H1 (cell line): ENCODE results near the gene WNT3A. TPM values are rescaled to one million over a fixed set of nuclear protein-coding genes. Genes with fewer than 3 reads are reported as not detected.

ENCODE experiments used
- CTCF ChIA-PET: fragments of 300-600 bp; sonication (Branson Sonifier 250); formaldehyde crosslinking; loops from one replicate; lab custom pipeline; 2021; ENCODE audit not compliant: partially characterized antibody; lab: Charles Lee
- POLR2A ChIA-PET: fragments of 300-600 bp; sonication (Branson Sonifier 250); formaldehyde crosslinking; loops from one replicate; lab custom pipeline; 2021; ENCODE audit warnings: inconsistent platforms; ENCODE audit not compliant: partially characterized antibody; lab: Charles Lee
- DNase-seq, 2 experiments: peaks; one replicate each; pipeline versions ENCODE4 v3.0.0 to v3.0.0-alpha.2; 2010 to 2022; ENCODE audit warnings: low spot score in 2 of 2, low read depth in 1 of 2, mixed read lengths in 1 of 2
- FAIRE-seq: peaks from 2 replicates; lab custom pipeline; 2011; peaks lifted over from hg19 to GRCh38; lab: Jason Lieb, UNC
- H2AFZ ChIP-seq: 2 replicates; pipeline ENCODE4 v1.8.1; 2012; ENCODE audit warnings: low read length, inconsistent platforms
- H2AK5ac ChIP-seq: 2 replicates; pipeline ENCODE4 v1.6.1; 2013; ENCODE audit warnings: low read depth, low read length
- H2BK120ac ChIP-seq: replicated peaks from 2 replicates; pipeline ENCODE3; 2013; ENCODE audit warnings: low read depth, low read length, inconsistent platforms
- H2BK12ac ChIP-seq: 2 replicates; pipeline ENCODE4 v1.6.1; 2013; ENCODE audit warnings: low read depth, low read length
- H2BK15ac ChIP-seq: 2 replicates; pipeline ENCODE4 v1.6.1; 2013; ENCODE audit warnings: low read length
- H2BK20ac ChIP-seq: 2 replicates; pipeline ENCODE4 v1.6.1; 2013; ENCODE audit warnings: low read length
- H2BK5ac ChIP-seq: 2 replicates; pipeline ENCODE4 v1.6.1; 2013; ENCODE audit warnings: low read depth, low read length
- H3K14ac ChIP-seq: 2 replicates; pipeline ENCODE4 v1.6.1; 2013; ENCODE audit warnings: inconsistent platforms; ENCODE audit not compliant: insufficient read length
- H3K18ac ChIP-seq: 2 replicates; pipeline ENCODE4 v1.6.1; 2013; ENCODE audit warnings: low read length; ENCODE audit errors: extremely low read depth
- H3K23ac ChIP-seq: 2 replicates; pipeline ENCODE4 v1.6.1; 2013; ENCODE audit warnings: inconsistent platforms; ENCODE audit not compliant: insufficient read length
- H3K23me2 ChIP-seq: 2 replicates; pipeline ENCODE4 v1.6.1; 2013; ENCODE audit warnings: low read depth, low read length
- H3K27ac ChIP-seq: 2 replicates; pipeline ENCODE4 v1.6.1; 2011; ENCODE audit warnings: low read depth, low read length, inconsistent platforms
- H3K27me3 ChIP-seq, 4 experiments: replicated peaks in 1 of 4; 1 replicate in 1 of 4; 2 replicates in 3 of 4; pipeline versions ENCODE4 v1.6.1 to v1.8.1; 2011 to 2013; ENCODE audit warnings: low read length in 3 of 4, mild to moderate bottlenecking in 3 of 4, inconsistent platforms in 2 of 4, mixed read lengths in 2 of 4, moderate library complexity in 1 of 4; ENCODE audit not compliant: control insufficient read depth in 3 of 4, insufficient read depth in 3 of 4; ENCODE audit errors: extremely low read depth in 1 of 4
- H3K36me3 ChIP-seq, 4 experiments: 2 replicates each; pipeline versions ENCODE4 v1.6.1 to v1.8.1; 2011 to 2013; ENCODE audit warnings: mild to moderate bottlenecking in 4 of 4, low read length in 3 of 4, moderate library complexity in 2 of 4, control low read depth in 1 of 4, inconsistent platforms in 1 of 4; ENCODE audit not compliant: insufficient read depth in 4 of 4, control insufficient read depth in 2 of 4
- H3K4ac ChIP-seq: replicated peaks from 2 replicates; pipeline ENCODE3; 2013; ENCODE audit warnings: low read length, low read depth, mixed read lengths, inconsistent platforms; ENCODE audit not compliant: insufficient read length
- H3K4me1 ChIP-seq, 4 experiments: replicated peaks in 1 of 4; 1 replicate in 1 of 4; 2 replicates in 3 of 4; pipeline versions ENCODE4 v1.6.1 to v1.8.1; 2011 to 2013; ENCODE audit warnings: low read length in 3 of 4, inconsistent platforms in 2 of 4, mixed read lengths in 1 of 4; ENCODE audit not compliant: insufficient read depth in 4 of 4, control insufficient read depth in 3 of 4
- H3K4me2 ChIP-seq, 2 experiments: 2 replicates each; pipeline versions ENCODE4 v1.6.1 to v1.8.1; 2011 to 2013; ENCODE audit warnings: low read depth in 2 of 2, low read length in 2 of 2, control low read depth in 1 of 2, inconsistent platforms in 1 of 2, mild to moderate bottlenecking in 1 of 2; ENCODE audit not compliant: insufficient read depth in 1 of 2
- H3K4me3 ChIP-seq, 4 experiments: fragments of 200-600, 300-600 bp in 1 of 4; sonication (generic), shearing (Covaris generic), sonication (Bioruptor Twin) in 1 of 4; 2 replicates each; pipeline versions ENCODE4 v1.5.1 to v1.8.1; 2011 to 2016; ENCODE audit warnings: low read length in 4 of 4, low read depth in 3 of 4, control low read depth in 2 of 4, inconsistent platforms in 2 of 4, mild to moderate bottlenecking in 2 of 4, mixed read lengths in 1 of 4, moderate library complexity in 1 of 4; ENCODE audit not compliant: insufficient read depth in 2 of 4; ENCODE audit errors: extremely low read depth in 1 of 4
- H3K56ac ChIP-seq: replicated peaks from 2 replicates; pipeline ENCODE3; 2013; ENCODE audit warnings: low read depth, mild to moderate bottlenecking, mixed read lengths, low read length, inconsistent platforms; ENCODE audit not compliant: insufficient read length
- H3K79me1 ChIP-seq: 2 replicates; pipeline ENCODE4 v1.6.1; 2013; ENCODE audit warnings: low read depth, low read length, control low read depth
- H3K79me2 ChIP-seq, 2 experiments: 2 replicates each; pipeline versions ENCODE4 v1.6.1 to v1.8.1; 2012 to 2013; ENCODE audit warnings: low read length in 2 of 2, mild to moderate bottlenecking in 2 of 2, inconsistent platforms in 1 of 2; ENCODE audit not compliant: insufficient read depth in 2 of 2, control insufficient read depth in 1 of 2
- H3K9ac ChIP-seq, 4 experiments: replicated peaks in 1 of 4; 1 replicate in 1 of 4; 2 replicates in 3 of 4; pipeline versions ENCODE4 v1.6.1 to v1.8.1; 2011 to 2013; ENCODE audit warnings: low read depth in 3 of 4, low read length in 3 of 4, control low read depth in 2 of 4, mild to moderate bottlenecking in 2 of 4, moderate library complexity in 2 of 4, inconsistent platforms in 1 of 4; ENCODE audit errors: extremely low read depth in 1 of 4
- H3K9me3 ChIP-seq, 2 experiments: 2 replicates each; pipeline versions ENCODE4 v1.6.1 to v1.8.1; 2012 to 2013; ENCODE audit warnings: mild to moderate bottlenecking in 2 of 2, moderate library complexity in 2 of 2, control low read depth in 1 of 2, inconsistent platforms in 1 of 2, low read depth in 1 of 2, low read length in 1 of 2, mixed read lengths in 1 of 2; ENCODE audit not compliant: insufficient read depth in 2 of 2
- H4K20me1 ChIP-seq, 2 experiments: replicated peaks in 1 of 2; 2 replicates each; pipeline versions ENCODE3 to v1.8.1; 2011 to 2013; ENCODE audit warnings: inconsistent platforms in 2 of 2, low read length in 2 of 2, mild to moderate bottlenecking in 1 of 2; ENCODE audit not compliant: insufficient read depth in 2 of 2, control insufficient read depth in 1 of 2
- H4K5ac ChIP-seq: 2 replicates; pipeline ENCODE4 v1.6.1; 2013; ENCODE audit warnings: low read length, low read depth, mixed read lengths, inconsistent platforms; ENCODE audit not compliant: insufficient read length
- H4K8ac ChIP-seq: 2 replicates; pipeline ENCODE4 v1.8.0; 2013; ENCODE audit warnings: mild to moderate bottlenecking, moderate library complexity, low read length, inconsistent platforms; ENCODE audit not compliant: insufficient read depth; ENCODE audit errors: extremely low read depth
- H4K91ac ChIP-seq: replicated peaks from 2 replicates; pipeline ENCODE3; 2013; ENCODE audit warnings: low read length, mixed read lengths, inconsistent platforms; ENCODE audit not compliant: insufficient read length
- HDAC6 ChIP-seq: IDR thresholded peaks from one replicate; pipeline ENCODE4 v1.7.1; 2012; ENCODE audit warnings: low read depth, mild to moderate bottlenecking, inconsistent platforms, low read length, moderate library complexity
- POLR2AphosphoS5 ChIP-seq: IDR thresholded peaks from 2 replicates; pipeline ENCODE4 v1.6.1; 2011; ENCODE audit warnings: low read depth, low read length
- WGBS, 2 experiments: shearing (Covaris generic) in 1 of 2; methylation state at CpG; one replicate each; pipeline versions ENCODE4 v1.1.6 to v1.1.7; 2013 to 2015; ENCODE audit warnings: low lambda C conversion rate in 2 of 2, mixed read lengths in 2 of 2, inconsistent platforms in 1 of 2, low coverage in 1 of 2, missing lambda C conversion rate in 1 of 2; ENCODE audit not compliant: insufficient replicate concordance in 2 of 2, insufficient coverage in 1 of 2, insufficient read length in 1 of 2; ENCODE audit errors: extremely low coverage in 1 of 2, missing lambda C conversion rate in 1 of 2; 5-methylcytosine and 5-hydroxymethylcytosine counted together
- polyA plus RNA-seq, 7 experiments: library from polyadenylated mRNA; depleted of rRNA in 3 of 7; stranded (reverse) in 5 of 7; unstranded in 2 of 7; fragments of >200 nt in 5 of 7; fragments of 200-250 nt in 2 of 7; gene quantifications; 1 replicate in 5 of 7; 2 replicates in 1 of 7; 4 replicates in 1 of 7; pipeline versions ENCODE4 v1.2.1 to v1.2.3, GENCODE V29; 2011 to 2013; ENCODE audit warnings: missing spikeins in 2 of 7, mixed read lengths in 2 of 7
- total RNA-seq: library from RNA; stranded (reverse); fragmentation: NEBNext Ultra II Directional; extraction: Animal tissue kit (Norgen Biotek cat#: 25700); gene quantifications from 2 replicates; pipeline ENCODE4 v1.2.1, GENCODE V29; 2021

WNT3A gene
- total and polyA plus RNA-seq, 2 of the 8 experiments (the other 6 are each of a cell fraction or from before 2014, with no cell fraction given) = 0.08 to 0.19 TPM

- Histone ChIP-seq H3K9ac (no peak overlapping the region; a peak in 1 of 7 replicates), H4K8ac (no peak overlapping the region), H2BK120ac (no peak overlapping the region), H3K4me3 (no peak overlapping the region), H3K27me3 (no peaks in the 10 kb centered on the region), H3K79me2 (peaks cover 7 to 37% of the 10 kb centered on the region in 2 experiments; a peak in 3 of 4 replicates), H2AFZ (no peak overlapping the region), H3K27ac (no peak overlapping the region), H3K9me3 (peaks cover 3 to 5% of the 10 kb centered on the region in 2 experiments; a peak in 3 of 4 replicates), H3K79me1 (peaks cover 28% of the 10 kb centered on the region), H3K23me2 (peaks cover 6% of the 10 kb centered on the region; the same call in 1 of the 2 replicates), H3K18ac (no peak overlapping the region), H3K4ac (no peak overlapping the region), H3K4me2 (no peak overlapping the region), H2AK5ac (no peak overlapping the region), H2BK20ac (no peak overlapping the region), H2BK12ac (no peak overlapping the region), H3K56ac (no peak overlapping the region), H3K4me1 (0 out of 7 replicates have a peak, but pooled peaks cover 0 to 2% (median 0%) of the 10 kb centered on the region in 4 experiments), H2BK15ac (no peak overlapping the region), H3K36me3 (peaks cover 13 to 38% (median 19%) of the 10 kb centered on the region in 4 experiments; a peak in 7 of 8 replicates), H3K23ac (no peak overlapping the region), H4K91ac (no peak overlapping the region), H3K14ac (no peak overlapping the region), H2BK5ac (no peak overlapping the region), H4K5ac (no peak overlapping the region), H4K20me1 (peaks cover 21 to 49% of the 10 kb centered on the region in 2 experiments)
- WGBS, 2 experiments = 96% methylated on average over 20 of the region's 28 CpGs; no CpG with 5 or more reads in 1 of the 2 experiments
- ChIA-PET CTCF (interaction anchor here (0.6 to 3.8 kb wide), 9 partner anchors 8 to 1217 kb away, joined by 3 to 13 read pairs (median 4); no protein-coding TSS in a partner anchor), POLR2A (interaction anchor here (0.9 to 5.6 kb wide), 5 partner anchors 9 to 317 kb away, joined by 3 to 53 read pairs (median 4); partner anchors contain the start of gene ARF1)
- DNase-seq (no peak), FAIRE-seq (no peak)
- TF ChIP-seq POLR2AphosphoS5 (peak; percentile 58; the same call in 1 of the 2 replicates), HDAC6 (no peak)
Measured at GRCh38 chr1:228098323-228098931, 91.6 kb downstream of the WNT3A start.
